Natural killer cell (primary cell): ENCODE measurements around the gene PRRX1. TPM values are rescaled to one million over a fixed set of nuclear protein-coding genes. Genes with fewer than 3 reads are reported as not detected.

Source experiments
- ATAC-seq, 3 donors: fragments of 150-1000 bp in 2 of 3; fragments of 200-7000 bp in 1 of 3; cut with Tn5 transposase; 1 replicate in 1 of 3; 2 replicates in 2 of 3; pipeline ENCODE4 v1.10.0; 2021; ENCODE audit warnings: mild to moderate bottlenecking in 2 of 3, moderate library complexity in 2 of 3
- DNase-seq, 2 donors: peaks; one replicate each; pipeline versions ENCODE4 v3.0.0 to v3.0.0-alpha.2; 2013 to 2021; ENCODE audit warnings: mixed read lengths in 1 of 2
- H3K27ac ChIP-seq: one replicate; pipeline ENCODE4 v1.5.1; 2013; ENCODE audit warnings: mild to moderate bottlenecking, low read length
- H3K27me3 ChIP-seq: one replicate; pipeline ENCODE4 v1.6.1; 2013; ENCODE audit warnings: low read length; ENCODE audit not compliant: control insufficient read depth, insufficient read depth
- H3K36me3 ChIP-seq: one replicate; pipeline ENCODE4 v1.6.1; 2013; ENCODE audit warnings: low read length; ENCODE audit not compliant: control insufficient read depth, insufficient read depth
- H3K4me1 ChIP-seq: one replicate; pipeline ENCODE4 v1.6.1; 2013; ENCODE audit warnings: low read length; ENCODE audit not compliant: control insufficient read depth, insufficient read depth
- H3K4me3 ChIP-seq: one replicate; pipeline ENCODE4 v1.5.1; 2013; ENCODE audit warnings: low read length
- H3K9me3 ChIP-seq: one replicate; pipeline ENCODE4 v1.6.1; 2013; ENCODE audit warnings: low read length; ENCODE audit not compliant: control insufficient read depth, insufficient read depth
- H3K27ac Mint-ChIP-seq, 2 donors: one replicate each; pipeline ENCODE4 v1.8.0; 2022; ENCODE audit warnings: mild to moderate bottlenecking in 2 of 2, mixed read lengths in 2 of 2, moderate library complexity in 1 of 2
- H3K27me3 Mint-ChIP-seq, 2 donors: one replicate each; pipeline ENCODE4 v1.8.0; 2022; ENCODE audit warnings: low read depth in 2 of 2, mixed read lengths in 2 of 2
- H3K36me3 Mint-ChIP-seq: one replicate; pipeline ENCODE4 v1.8.0; 2022; ENCODE audit warnings: mixed read lengths
- H3K4me1 Mint-ChIP-seq, 2 donors: one replicate each; pipeline ENCODE4 v1.8.0; 2022; ENCODE audit warnings: mixed read lengths in 2 of 2
- H3K4me3 Mint-ChIP-seq: one replicate; pipeline ENCODE4 v1.8.0; 2022; ENCODE audit warnings: mild to moderate bottlenecking, moderate library complexity, mixed read lengths
- H3K9me3 Mint-ChIP-seq, 2 donors: one replicate each; pipeline ENCODE4 v1.8.0; 2022; ENCODE audit warnings: mixed read lengths in 2 of 2
- CTCF ChIP-seq: fragments of 200-600 bp; IDR thresholded peaks from one replicate; pipeline ENCODE4 v1.8.0; 2022; ENCODE audit warnings: antibody characterized with exemption
- WGBS: methylation state at CpG from one replicate; pipeline ENCODE4 v1.1.7; 2013; ENCODE audit warnings: missing lambda C conversion rate; ENCODE audit not compliant: insufficient coverage; 5-methylcytosine and 5-hydroxymethylcytosine counted together
- intact Hi-C: fragments of 100-400 bp; cut with micrococcal nuclease; formaldehyde crosslinking; loops from one replicate; pipeline ENCODE4 v1.14.2; 2022
- total RNA-seq, 4 donors: library from RNA; stranded (reverse); fragments of 120-200 nt in 1 of 4; gene quantifications; one replicate each; pipeline versions ENCODE4 v1.2.3 to v1.2.4, GENCODE V29; 2013 to 2022

Gene PRRX1
- total RNA-seq, 3 donors from 2014 or later (not counting 1 experiment from before 2014, with no cell fraction given), result not detected

GRCh38 chr1:170672316-170672715, 8.4 kb downstream of the PRRX1 start:
- H3K4me1 ChIP-seq, result no peaks in the 10 kb centered on the region
- H3K4me3 ChIP-seq, result no peak overlapping the region
- peaks cover 34% of the 10 kb centered on the region for H3K27me3 ChIP-seq
- Mint-ChIP-seq H3K27me3 (peaks cover 55 to 59% of the 10 kb centered on the region in 2 donors), H3K4me3 (no peak overlapping the region), H3K27ac (no peak overlapping the region), H3K36me3 (no peaks in the 10 kb centered on the region), H3K4me1 (no peaks in the 10 kb centered on the region), H3K9me3 (no peaks in the 10 kb centered on the region)
- DNase-seq (no peak), ATAC-seq (no peak)
- no peak overlapping the region for H3K27ac ChIP-seq
- 65% methylated on average over 2 of the region's 2 CpGs for WGBS
- intact Hi-C loops, result no loop called here
- H3K36me3 ChIP-seq, result no peaks in the 10 kb centered on the region
- TF ChIP-seq CTCF, result no peak
- peaks cover 2% of the 10 kb centered on the region for H3K9me3 ChIP-seq

GRCh38 chr1:170674239-170674638, 10.3 kb downstream of the PRRX1 start:
- H3K36me3 ChIP-seq, result no peaks in the 10 kb centered on the region
- no peak overlapping the region for H3K27ac ChIP-seq
- no peaks in the 10 kb centered on the region for H3K9me3 Mint-ChIP-seq
- H3K4me3 Mint-ChIP-seq, result no peak overlapping the region
- H3K4me3 ChIP-seq, result no peak overlapping the region
- no peaks in the 10 kb centered on the region for H3K4me1 Mint-ChIP-seq
- no peaks in the 10 kb centered on the region for H3K36me3 Mint-ChIP-seq
- H3K27me3 ChIP-seq, result peaks cover 25% of the 10 kb centered on the region
- WGBS, result 74% methylated on average over 3 of the region's 3 CpGs
- no peak overlapping the region for H3K27ac Mint-ChIP-seq
- H3K4me1 ChIP-seq, result no peaks in the 10 kb centered on the region
- intact Hi-C loops, result no loop called here
- peaks cover 36 to 47% of the 10 kb centered on the region in 2 donors for H3K27me3 Mint-ChIP-seq
- ATAC-seq (no peak), DNase-seq (no peak)
- TF ChIP-seq CTCF, result no peak
- peaks cover 2% of the 10 kb centered on the region for H3K9me3 ChIP-seq

GRCh38 chr1:170674986-170675385, 11.1 kb downstream of the PRRX1 start:
- Histone ChIP-seq H3K27me3 (peaks cover 21% of the 10 kb centered on the region), H3K4me3 (no peak overlapping the region), H3K4me1 (no peaks in the 10 kb centered on the region), H3K36me3 (no peaks in the 10 kb centered on the region), H3K9me3 (no peaks in the 10 kb centered on the region), H3K27ac (no peak overlapping the region)
- 67% methylated on average over 1 of the region's 1 CpG for WGBS
- H3K4me3 Mint-ChIP-seq, result no peak overlapping the region
- no peaks in the 10 kb centered on the region for H3K4me1 Mint-ChIP-seq
- no peaks in the 10 kb centered on the region for H3K9me3 Mint-ChIP-seq
- DNase-seq (no peak), ATAC-seq (no peak)
- peaks cover 31 to 39% of the 10 kb centered on the region in 2 donors for H3K27me3 Mint-ChIP-seq
- H3K36me3 Mint-ChIP-seq, result no peaks in the 10 kb centered on the region
- TF ChIP-seq CTCF, result no peak
- no peak overlapping the region for H3K27ac Mint-ChIP-seq
- intact Hi-C loops, result no loop called here

- DNase-seq (no peak), ATAC-seq (no peak)
- no peaks in the 10 kb centered on the region for H3K9me3 ChIP-seq
- intact Hi-C loops, result no loop called here
- peaks cover 13% of the 10 kb centered on the region for H3K27me3 ChIP-seq
- no peak overlapping the region for H3K4me3 ChIP-seq
- no peak for TF ChIP-seq CTCF
- no peaks in the 10 kb centered on the region for H3K36me3 ChIP-seq
- Mint-ChIP-seq H3K4me3 (no peak overlapping the region), H3K9me3 (no peaks in the 10 kb centered on the region), H3K27ac (no peak overlapping the region), H3K27me3 (peaks cover 23 to 31% of the 10 kb centered on the region in 2 donors), H3K36me3 (no peaks in the 10 kb centered on the region), H3K4me1 (no peaks in the 10 kb centered on the region)
- H3K27ac ChIP-seq, result no peak overlapping the region
- no peaks in the 10 kb centered on the region for H3K4me1 ChIP-seq
These were observed 11.9 kb downstream of the PRRX1 start for GRCh38 chr1:170675865-170676264.
